Measurements from ENCODE around the gene CUL4A.
"Not testable (repeated sequence)": the region's sequence is repeated elsewhere in the genome, so short reads cannot be mapped to it uniquely, and the experiment has no call there.

Gene CUL4A

GRCh38 chr13:113283904-113284303 is 74.5 kb downstream of the CUL4A start:
- no peak for DNase-seq

GRCh38 chr13:113288880-113289279 is 79.5 kb downstream of the CUL4A start:
- no peak for DNase-seq

GRCh38 chr13:113291129-113291528 is 81.7 kb downstream of the CUL4A start:
- DNase-seq: no peak

GRCh38 chr13:113292021-113292862 is 82.8 kb downstream of the CUL4A start:
- DNase-seq: peak in 2 of 56 donors; percentile 17 to 27

GRCh38 chr13:113293686-113294085 is 84.3 kb downstream of the CUL4A start:
- no peak for DNase-seq

- no peak for DNase-seq
Observed at GRCh38 chr13:113295776-113296175, 86.4 kb downstream of the CUL4A start.

GRCh38 chr13:113296823-113297369 is 87.5 kb downstream of the CUL4A start, which contains the start of gene LAMP1:
TSS of gene LAMP1 (plus strand) at chr13:113297239. CDS start at chr13:113297435, 196 bp downstream.
- DNase-seq: peak; percentile 34 to 99 (median 92)

GRCh38 chr13:113297370-113298042 is 88.1 kb downstream of the CUL4A start:
- peak in 10 of 56 donors; percentile 13 to 61 (median 46) for DNase-seq

- no peak for DNase-seq
Observed at GRCh38 chr13:113298043-113298945, 88.9 kb downstream of the CUL4A start.

GRCh38 chr13:113299951-113300350 is 90.5 kb downstream of the CUL4A start:
- DNase-seq: no peak

GRCh38 chr13:113302986-113303385 is 93.6 kb downstream of the CUL4A start:
- DNase-seq: no peak

- DNase-seq: no peak
Observed at GRCh38 chr13:113304121-113304520, 94.7 kb downstream of the CUL4A start.

- DNase-seq: no peak
Observed at GRCh38 chr13:113305208-113305607, 95.8 kb downstream of the CUL4A start.

GRCh38 chr13:113307491-113307890 is 98.1 kb downstream of the CUL4A start:
- no peak for DNase-seq

GRCh38 chr13:113309473-113309872 is 100.1 kb downstream of the CUL4A start:
- no peak for DNase-seq

- DNase-seq: not testable (repeated sequence)
Observed at GRCh38 chr13:113314112-113314511, 104.7 kb downstream of the CUL4A start.

- DNase-seq: not testable (repeated sequence)
Observed at GRCh38 chr13:113314895-113315470, 105.6 kb downstream of the CUL4A start.

- no peak for DNase-seq
Observed at GRCh38 chr13:113315992-113316391, 106.6 kb downstream of the CUL4A start.

Measured in nucleus accumbens (tissue), 56 donors.